ENCODE measurements around the gene MAGI2. TPM values are rescaled to one million over a fixed set of nuclear protein-coding genes. Genes with fewer than 3 reads are reported as not detected.
A peak's percentile ranks its signal among the peaks of the same experiment; 100 is the strongest.

MAGI2 gene
- total RNA-seq, result under 1 TPM; 0.10 to 0.77 (median 0.22) TPM
- total RNA-seq (2013), result 0.39 TPM
- total RNA-seq, result 0.15 to 1.1 (median 0.59) reads per million in 29 experiments

GRCh38 chr7:79453558-79454360 lies at the start of gene MAGI2:
MAGI2 (minus strand) TSS chr7:79453667; CDS start chr7:79453320, 347 bp downstream.
- peaks cover 34 to 43% of the 10 kb centered on the region in 2 donors for H3K27me3 Mint-ChIP-seq
- WGBS (ENCODE audit: insufficient coverage), result 4% methylated on average over 52 of the region's 67 CpGs
- H3K4me3 Mint-ChIP-seq, result peak within 1 kb of the TSS; percentile 60 to 80 (median 61)
- H3K4me1 ChIP-seq (ENCODE audit: control insufficient read depth in 1 of 2, extremely low read depth in 1 of 2, insufficient read depth in 2 of 2, low read length in 2 of 2), result peaks cover 0 to 8% of the 10 kb centered on the region in 2 experiments
- H3K9me3 ChIP-seq, result no peaks in the 10 kb centered on the region
- H3K36me3 ChIP-seq (ENCODE audit: control insufficient read depth in 2 of 2, extremely low read depth in 1 of 2, insufficient read depth in 1 of 2, low read length in 1 of 2), result no peaks in the 10 kb centered on the region
- ATAC-seq (replicated peaks in 1 of 4) (peak in 3 of 4 experiments; percentile 32 to 48 (median 33)), DNase-seq (peak in 6 of 35 experiments; percentile 1 to 8 (median 5))
- H3K36me3 Mint-ChIP-seq, result no peaks in the 10 kb centered on the region
- peak within 1 kb of the TSS; percentile 14 to 65 for H3K4me3 ChIP-seq (ENCODE audit: control insufficient read depth in 1 of 2, extremely low read depth in 1 of 2, low read length in 1 of 2)
- no peak within 1 kb of the TSS for H3K27ac ChIP-seq (ENCODE audit: low read length)
- peaks cover 0 to 19% (median 2%) of the 10 kb centered on the region in 3 donors for H3K4me1 Mint-ChIP-seq
- H3K27ac Mint-ChIP-seq, result no peak within 1 kb of the TSS
- CTCF ChIA-PET, result no interaction called here
- POLR2A ChIA-PET, result no interaction called here
- no peaks in the 10 kb centered on the region for H3K9me3 Mint-ChIP-seq
- peaks cover 5 to 30% of the 10 kb centered on the region in 2 experiments for H3K27me3 ChIP-seq (replicated peaks in 1 of 2; ENCODE audit: control insufficient read depth in 2 of 2, extremely low read depth in 1 of 2, insufficient read depth in 2 of 2, low read length in 1 of 2)

- no peaks in the 10 kb centered on the region for H3K27me3 ChIP-seq (replicated peaks in 1 of 2; ENCODE audit: control insufficient read depth in 2 of 2, extremely low read depth in 1 of 2, insufficient read depth in 2 of 2, low read length in 1 of 2)
- ATAC-seq (replicated peaks in 1 of 4) (no peak), DNase-seq (no peak)
- ChIA-PET POLR2A (no interaction called here), CTCF (no interaction called here)
- H3K36me3 ChIP-seq (ENCODE audit: control insufficient read depth in 2 of 2, extremely low read depth in 1 of 2, insufficient read depth in 1 of 2, low read length in 1 of 2), result no peaks in the 10 kb centered on the region
- Mint-ChIP-seq H3K9me3 (peaks cover 0 to 4% (median 0%) of the 10 kb centered on the region in 3 donors), H3K4me1 (no peaks in the 10 kb centered on the region), H3K27me3 (no peaks in the 10 kb centered on the region), H3K36me3 (no peaks in the 10 kb centered on the region), H3K27ac (no peak overlapping the region), H3K4me3 (no peak overlapping the region)
- 40% methylated on average over 1 of the region's 1 CpG for WGBS (ENCODE audit: insufficient coverage)
- H3K4me1 ChIP-seq (ENCODE audit: control insufficient read depth in 1 of 2, extremely low read depth in 1 of 2, insufficient read depth in 2 of 2, low read length in 2 of 2), result no peaks in the 10 kb centered on the region
- H3K27ac ChIP-seq (ENCODE audit: low read length), result no peak overlapping the region
- H3K9me3 ChIP-seq, result no peaks in the 10 kb centered on the region
- no peak overlapping the region for H3K4me3 ChIP-seq (ENCODE audit: control insufficient read depth in 1 of 2, extremely low read depth in 1 of 2, low read length in 1 of 2)
Observed at GRCh38 chr7:79502151-79502550, 48.7 kb upstream of the MAGI2 start.

GRCh38 chr7:79500759-79501158 lies 47.3 kb upstream of the MAGI2 start:
- ChIA-PET POLR2A (no interaction called here), CTCF (no interaction called here)
- Mint-ChIP-seq H3K4me3 (no peak overlapping the region), H3K9me3 (peaks cover 0 to 7% (median 2%) of the 10 kb centered on the region in 3 donors), H3K36me3 (no peaks in the 10 kb centered on the region), H3K4me1 (no peaks in the 10 kb centered on the region), H3K27ac (no peak overlapping the region), H3K27me3 (peaks cover 0 to 2% of the 10 kb centered on the region in 2 donors)
- no peak overlapping the region for H3K4me3 ChIP-seq (ENCODE audit: control insufficient read depth in 1 of 2, extremely low read depth in 1 of 2, low read length in 1 of 2)
- no peaks in the 10 kb centered on the region for H3K9me3 ChIP-seq
- DNase-seq (no peak), ATAC-seq (replicated peaks in 1 of 4) (no peak)
- H3K4me1 ChIP-seq (ENCODE audit: control insufficient read depth in 1 of 2, extremely low read depth in 1 of 2, insufficient read depth in 2 of 2, low read length in 2 of 2), result no peaks in the 10 kb centered on the region
- no peaks in the 10 kb centered on the region for H3K27me3 ChIP-seq (replicated peaks in 1 of 2; ENCODE audit: control insufficient read depth in 2 of 2, extremely low read depth in 1 of 2, insufficient read depth in 2 of 2, low read length in 1 of 2)
- no peaks in the 10 kb centered on the region for H3K36me3 ChIP-seq (ENCODE audit: control insufficient read depth in 2 of 2, extremely low read depth in 1 of 2, insufficient read depth in 1 of 2, low read length in 1 of 2)
- no peak overlapping the region for H3K27ac ChIP-seq (ENCODE audit: low read length)

- no peak for DNase-seq
- Histone ChIP-seq H3K27ac (ENCODE audit: low read length) (no peak overlapping the region), H3K36me3 (ENCODE audit: control insufficient read depth in 2 of 2, extremely low read depth in 1 of 2, insufficient read depth in 1 of 2, low read length in 1 of 2) (no peaks in the 10 kb centered on the region), H3K4me3 (ENCODE audit: control insufficient read depth in 1 of 2, extremely low read depth in 1 of 2, low read length in 1 of 2) (no peak overlapping the region), H3K9me3 (no peaks in the 10 kb centered on the region), H3K4me1 (ENCODE audit: control insufficient read depth in 1 of 2, extremely low read depth in 1 of 2, insufficient read depth in 2 of 2, low read length in 2 of 2) (no peaks in the 10 kb centered on the region), H3K27me3 (replicated peaks in 1 of 2; ENCODE audit: control insufficient read depth in 2 of 2, extremely low read depth in 1 of 2, insufficient read depth in 2 of 2, low read length in 1 of 2) (no peaks in the 10 kb centered on the region)
- Mint-ChIP-seq H3K9me3 (peaks cover 0 to 8% (median 2%) of the 10 kb centered on the region in 3 donors), H3K4me1 (no peaks in the 10 kb centered on the region), H3K36me3 (no peaks in the 10 kb centered on the region), H3K4me3 (no peak overlapping the region), H3K27me3 (peaks cover 0 to 5% of the 10 kb centered on the region in 2 donors), H3K27ac (no peak overlapping the region)
- ChIA-PET POLR2A (no interaction called here), CTCF (no interaction called here)
- no peak for ATAC-seq (replicated peaks in 1 of 4)
- no CpG with 5 or more reads among the region's 3 CpGs for WGBS (ENCODE audit: insufficient coverage)
Observed at GRCh38 chr7:79497728-79498127, 44.3 kb upstream of the MAGI2 start.

- ATAC-seq (replicated peaks in 1 of 4) (no peak), DNase-seq (no peak)
- ChIA-PET POLR2A (no interaction called here), CTCF (no interaction called here)
- H3K4me1 ChIP-seq (ENCODE audit: control insufficient read depth in 1 of 2, extremely low read depth in 1 of 2, insufficient read depth in 2 of 2, low read length in 2 of 2), result no peaks in the 10 kb centered on the region
- no CpG with 5 or more reads among the region's 6 CpGs for WGBS (ENCODE audit: insufficient coverage)
- no peaks in the 10 kb centered on the region for H3K27me3 ChIP-seq (replicated peaks in 1 of 2; ENCODE audit: control insufficient read depth in 2 of 2, extremely low read depth in 1 of 2, insufficient read depth in 2 of 2, low read length in 1 of 2)
- H3K9me3 ChIP-seq, result no peaks in the 10 kb centered on the region
- no peaks in the 10 kb centered on the region for H3K36me3 Mint-ChIP-seq
- no peaks in the 10 kb centered on the region for H3K36me3 ChIP-seq (ENCODE audit: control insufficient read depth in 2 of 2, extremely low read depth in 1 of 2, insufficient read depth in 1 of 2, low read length in 1 of 2)
- no peak overlapping the region for H3K4me3 ChIP-seq (ENCODE audit: control insufficient read depth in 1 of 2, extremely low read depth in 1 of 2, low read length in 1 of 2)
- H3K27ac ChIP-seq (ENCODE audit: low read length), result no peak overlapping the region
- peaks cover 0 to 8% (median 2%) of the 10 kb centered on the region in 3 donors for H3K9me3 Mint-ChIP-seq
- H3K27ac Mint-ChIP-seq, result no peak overlapping the region
- H3K27me3 Mint-ChIP-seq, result peaks cover 0 to 5% of the 10 kb centered on the region in 2 donors
- H3K4me3 Mint-ChIP-seq, result no peak overlapping the region
- H3K4me1 Mint-ChIP-seq, result no peaks in the 10 kb centered on the region
Observed at GRCh38 chr7:79495544-79496272, 42.2 kb upstream of the MAGI2 start.

- no peak for DNase-seq
- H3K4me3 ChIP-seq (ENCODE audit: control insufficient read depth in 1 of 2, extremely low read depth in 1 of 2, low read length in 1 of 2), result no peak overlapping the region
- ChIA-PET CTCF (no interaction called here), POLR2A (no interaction called here)
- no peaks in the 10 kb centered on the region for H3K36me3 Mint-ChIP-seq
- WGBS (ENCODE audit: insufficient coverage), result no CpG with 5 or more reads among the region's 2 CpGs
- H3K9me3 Mint-ChIP-seq, result peaks cover 0 to 8% (median 2%) of the 10 kb centered on the region in 3 donors
- H3K4me1 Mint-ChIP-seq, result no peaks in the 10 kb centered on the region
- H3K36me3 ChIP-seq (ENCODE audit: control insufficient read depth in 2 of 2, extremely low read depth in 1 of 2, insufficient read depth in 1 of 2, low read length in 1 of 2), result no peaks in the 10 kb centered on the region
- ATAC-seq (replicated peaks in 1 of 4), result no peak
- no peak overlapping the region for H3K27ac Mint-ChIP-seq
- H3K4me3 Mint-ChIP-seq, result no peak overlapping the region
- no peaks in the 10 kb centered on the region for H3K27me3 ChIP-seq (replicated peaks in 1 of 2; ENCODE audit: control insufficient read depth in 2 of 2, extremely low read depth in 1 of 2, insufficient read depth in 2 of 2, low read length in 1 of 2)
- no peaks in the 10 kb centered on the region for H3K4me1 ChIP-seq (ENCODE audit: control insufficient read depth in 1 of 2, extremely low read depth in 1 of 2, insufficient read depth in 2 of 2, low read length in 2 of 2)
- peaks cover 0 to 5% of the 10 kb centered on the region in 2 donors for H3K27me3 Mint-ChIP-seq
- no peaks in the 10 kb centered on the region for H3K9me3 ChIP-seq
- no peak overlapping the region for H3K27ac ChIP-seq (ENCODE audit: low read length)
Observed at GRCh38 chr7:79494046-79494445, 40.6 kb upstream of the MAGI2 start.
